ENCODE data around the gene FAIM2. TPM values are rescaled to one million over a fixed set of nuclear protein-coding genes. Genes with fewer than 3 reads are reported as not detected.

Gene FAIM2
- total and polyA plus RNA-seq, 10 of the 15 experiments (the other 5 are each of a cell fraction or from before 2014, with no cell fraction given) = not detected

GRCh38 chr12:49882851-49883464 is 20.7 kb downstream of the FAIM2 start:
- ATAC-seq = no peak
- POLR2A ChIA-PET = no interaction called here
- TF ChIP-seq NR2C2 (IDR thresholded peaks at IDR 0.05; ENCODE audit: borderline replicate concordance, control insufficient read depth, insufficient read length, low read depth) (no peak), EGR1 (IDR thresholded peaks at IDR 0.05; ENCODE audit: borderline replicate concordance in 1 of 2, low read depth in 2 of 2, low read length in 2 of 2) (no peak), IRF4 (IDR thresholded peaks at IDR 0.05; ENCODE audit: low read depth, low read length) (no peak), SREBF1 (IDR thresholded peaks at IDR 0.05; ENCODE audit: low read length) (no peak), WRNIP1 (IDR thresholded peaks at IDR 0.05; ENCODE audit: borderline replicate concordance, low read depth, low read length) (no peak), JUND (IDR thresholded peaks at IDR 0.05; ENCODE audit: low read depth, low read length) (no peak), KLF5 (IDR thresholded peaks at IDR 0.05; ENCODE audit: partially characterized antibody) (no peak), PAX5 (IDR thresholded peaks at IDR 0.05; ENCODE audit: borderline replicate concordance, low read depth, low read length) (no peak), MEF2A (IDR thresholded peaks at IDR 0.05; ENCODE audit: insufficient read depth, low read depth, low read length) (no peak), RCOR1 (conservative IDR thresholded peaks at IDR 0.05; ENCODE audit: low read depth, low read length) (no peak), NFYB (IDR thresholded peaks at IDR 0.05; ENCODE audit: insufficient read depth, low read depth, low read length) (no peak), NFXL1 (IDR thresholded peaks at IDR 0.05; ENCODE audit: borderline replicate concordance) (no peak), BHLHE40 (IDR thresholded peaks at IDR 0.05; ENCODE audit: borderline replicate concordance in 1 of 2, low read depth in 2 of 2, low read length in 1 of 2) (no peak), POU2F2 (IDR thresholded peaks at IDR 0.05; ENCODE audit: borderline replicate concordance, low read depth, low read length) (no peak), SKIL (IDR thresholded peaks at IDR 0.05; ENCODE audit: low read depth, poor library complexity, severe bottlenecking) (no peak), SRF (IDR thresholded peaks at IDR 0.05; ENCODE audit: low read depth in 2 of 2, low read length in 2 of 2) (no peak), USF2 (IDR thresholded peaks at IDR 0.05; ENCODE audit: borderline replicate concordance, low read depth, low read length) (no peak), SPI1 (IDR thresholded peaks at IDR 0.05; ENCODE audit: borderline replicate concordance, insufficient read depth, low read depth, low read length) (no peak), BACH1 (IDR thresholded peaks at IDR 0.05; ENCODE audit: borderline replicate concordance) (no peak)

More at GRCh38 chr12:49882851-49883464, 20.7 kb downstream of the FAIM2 start:
- Histone ChIP-seq H4K20me1 (ENCODE audit: control insufficient read depth, insufficient read depth) (no peaks in the 10 kb centered on the region), H3K27me3 (replicated peaks in 1 of 2; ENCODE audit: control insufficient read depth in 2 of 2, insufficient read depth in 2 of 2, low read length in 1 of 2) (peaks cover 0 to 3% of the 10 kb centered on the region in 2 experiments; a peak in 1 of 4 replicates), H3K27ac (ENCODE audit: control insufficient read depth, insufficient read depth) (no peak overlapping the region), H3K4me1 (ENCODE audit: control insufficient read depth, insufficient read depth, low read length) (no peaks in the 10 kb centered on the region), H3K36me3 (ENCODE audit: control insufficient read depth in 2 of 2, insufficient read depth in 2 of 2, low read length in 1 of 2) (no peaks in the 10 kb centered on the region), H2AFZ (ENCODE audit: control insufficient read depth, low read depth, low read length) (no peak overlapping the region), H3K4me3 (no peak overlapping the region), H3K9me3 (replicated peaks; ENCODE audit: control insufficient read depth, insufficient read depth, low read length) (no peaks in the 10 kb centered on the region), H3K4me2 (ENCODE audit: control insufficient read depth, insufficient read depth) (no peak overlapping the region), H3K9ac (ENCODE audit: control insufficient read depth, insufficient read depth, low read length) (no peak overlapping the region), H3K79me2 (ENCODE audit: control insufficient read depth, insufficient read depth, low read length) (no peaks in the 10 kb centered on the region)
- RAD21 ChIA-PET (ENCODE audit: unreplicated experiment) = no interaction called here
- in situ Hi-C loops (cut with MboI) = no loop called here
- intact Hi-C loops (cut with micrococcal nuclease; ENCODE audit: unreplicated experiment) = no loop called here
- CTCF ChIA-PET = no interaction called here
- FAIRE-seq (no peak), DNase-seq (ENCODE audit: low read depth, low spot score) (no peak)
- SMC1A ChIA-PET (ENCODE audit: uncharacterized antibody, unreplicated experiment) = no interaction called here
- BruUV-seq (replicated peaks) = no TSS peak
- 47% methylated on average over 9 of the region's 9 CpGs for WGBS (ENCODE audit: insufficient coverage, insufficient replicate concordance, low lambda C conversion rate, missing lambda C conversion rate)

Measured in GM12878 (cell line).